GM12891 (cell line): ENCODE results near the gene ICAM4.

Experiments
- POLR2AphosphoS5 ChIP-seq: IDR thresholded peaks from 2 replicates; pipeline ENCODE4 v1.6.1; 2011; ENCODE audit warnings: low read depth, low read length, control low read depth
- TAF1 ChIP-seq: IDR thresholded peaks from 2 replicates; pipeline ENCODE4 v1.6.1; 2011; ENCODE audit warnings: low read depth, low read length, control low read depth

DNA sequence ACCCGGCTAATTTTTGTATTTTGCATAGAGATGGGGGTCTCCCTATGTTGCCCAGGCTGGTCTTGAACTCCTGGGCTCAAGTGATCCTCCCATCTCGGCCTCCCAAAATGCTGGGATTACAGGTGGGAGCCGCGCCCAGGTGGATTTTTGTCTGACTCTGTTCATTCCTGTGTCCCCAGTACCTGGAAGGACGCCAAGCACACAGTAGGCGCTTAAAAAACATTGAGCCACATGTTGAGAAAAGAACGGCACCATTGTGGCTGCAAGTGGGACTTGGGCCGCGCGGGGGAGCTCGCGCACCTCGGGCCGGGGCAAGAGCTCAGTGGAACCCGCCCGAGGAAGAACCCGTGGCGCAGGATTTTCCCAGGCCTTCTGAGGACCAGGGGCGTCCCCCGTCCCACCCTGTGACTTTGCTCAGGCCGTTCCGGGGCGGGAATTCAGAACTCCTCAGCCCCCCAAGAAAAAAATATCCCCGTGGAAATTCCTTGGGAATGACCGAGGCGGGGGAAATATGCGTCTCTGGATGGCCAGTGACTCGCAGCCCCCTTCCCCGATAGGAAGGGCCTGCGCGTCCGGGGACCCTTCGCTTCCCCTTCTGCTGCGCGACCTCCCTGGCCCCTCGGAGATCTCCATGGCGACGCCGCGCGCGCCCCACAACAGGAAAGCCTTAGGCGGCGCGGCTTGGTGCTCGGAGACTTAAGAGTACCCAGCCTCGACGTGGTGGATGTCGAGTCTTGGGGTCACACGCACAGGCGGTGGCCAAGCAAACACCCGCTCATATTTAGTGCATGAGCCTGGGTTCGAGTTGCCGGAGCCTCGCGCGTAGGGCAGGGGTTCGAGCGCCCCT, 17.2 kb upstream of the ICAM4 start:
- TF ChIP-seq TAF1, result no peak
- TF ChIP-seq POLR2AphosphoS5, result no peak
